GM13977 (cell line): Measurements from ENCODE around the gene TMEM98.

Experiments
- DNase-seq: peaks from one replicate; pipeline ENCODE4 v3.0.0; 2012; ENCODE audit warnings: low spot score
- in situ Hi-C: fragments of 300-500 bp; cut with MboI; formaldehyde crosslinking; loops from one replicate; pipeline ENCODE4 v1.12.0; 2022; ENCODE audit warnings: low sequenced_read_pairs, low pct_unique_long_range_greater_than_20kb, mixed read lengths, inconsistent platforms; ENCODE audit not compliant: unreplicated experiment
- TF ChIP-seq, protein P1 (sequence below): IDR thresholded peaks from 2 replicates; pipeline ENCODE4 v1.5.1; 2012; ENCODE audit warnings: mild to moderate bottlenecking, control low read depth; ENCODE audit not compliant: insufficient read depth; ENCODE audit errors: extremely low read depth, missing control alignments

TMEM98 gene

DNA sequence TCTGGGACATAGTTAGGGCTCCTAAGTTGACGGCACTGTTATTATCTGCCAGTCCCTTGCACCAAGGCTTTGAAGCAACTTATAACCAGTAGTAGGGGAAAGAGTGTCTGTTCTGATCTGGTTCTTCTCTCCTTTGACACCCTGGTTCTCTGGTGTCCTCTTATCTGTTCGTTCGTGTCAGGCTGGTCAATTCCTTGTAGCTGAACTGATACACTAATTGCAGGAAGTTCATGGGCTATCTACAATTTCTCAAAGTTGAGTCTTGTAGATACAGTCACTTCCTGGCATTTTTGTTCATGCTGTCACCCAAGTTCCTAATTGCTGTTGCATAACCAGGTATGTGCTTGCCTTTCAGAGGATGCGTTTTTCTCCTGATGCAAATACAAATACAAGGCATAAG lies 33.7 kb upstream of the TMEM98 start:
- in situ Hi-C loops: no loop called here
- DNase-seq: no peak
- TF ChIP-seq, protein P1, sequence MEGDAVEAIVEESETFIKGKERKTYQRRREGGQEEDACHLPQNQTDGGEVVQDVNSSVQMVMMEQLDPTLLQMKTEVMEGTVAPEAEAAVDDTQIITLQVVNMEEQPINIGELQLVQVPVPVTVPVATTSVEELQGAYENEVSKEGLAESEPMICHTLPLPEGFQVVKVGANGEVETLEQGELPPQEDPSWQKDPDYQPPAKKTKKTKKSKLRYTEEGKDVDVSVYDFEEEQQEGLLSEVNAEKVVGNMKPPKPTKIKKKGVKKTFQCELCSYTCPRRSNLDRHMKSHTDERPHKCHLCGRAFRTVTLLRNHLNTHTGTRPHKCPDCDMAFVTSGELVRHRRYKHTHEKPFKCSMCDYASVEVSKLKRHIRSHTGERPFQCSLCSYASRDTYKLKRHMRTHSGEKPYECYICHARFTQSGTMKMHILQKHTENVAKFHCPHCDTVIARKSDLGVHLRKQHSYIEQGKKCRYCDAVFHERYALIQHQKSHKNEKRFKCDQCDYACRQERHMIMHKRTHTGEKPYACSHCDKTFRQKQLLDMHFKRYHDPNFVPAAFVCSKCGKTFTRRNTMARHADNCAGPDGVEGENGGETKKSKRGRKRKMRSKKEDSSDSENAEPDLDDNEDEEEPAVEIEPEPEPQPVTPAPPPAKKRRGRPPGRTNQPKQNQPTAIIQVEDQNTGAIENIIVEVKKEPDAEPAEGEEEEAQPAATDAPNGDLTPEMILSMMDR: no peak

DNA sequence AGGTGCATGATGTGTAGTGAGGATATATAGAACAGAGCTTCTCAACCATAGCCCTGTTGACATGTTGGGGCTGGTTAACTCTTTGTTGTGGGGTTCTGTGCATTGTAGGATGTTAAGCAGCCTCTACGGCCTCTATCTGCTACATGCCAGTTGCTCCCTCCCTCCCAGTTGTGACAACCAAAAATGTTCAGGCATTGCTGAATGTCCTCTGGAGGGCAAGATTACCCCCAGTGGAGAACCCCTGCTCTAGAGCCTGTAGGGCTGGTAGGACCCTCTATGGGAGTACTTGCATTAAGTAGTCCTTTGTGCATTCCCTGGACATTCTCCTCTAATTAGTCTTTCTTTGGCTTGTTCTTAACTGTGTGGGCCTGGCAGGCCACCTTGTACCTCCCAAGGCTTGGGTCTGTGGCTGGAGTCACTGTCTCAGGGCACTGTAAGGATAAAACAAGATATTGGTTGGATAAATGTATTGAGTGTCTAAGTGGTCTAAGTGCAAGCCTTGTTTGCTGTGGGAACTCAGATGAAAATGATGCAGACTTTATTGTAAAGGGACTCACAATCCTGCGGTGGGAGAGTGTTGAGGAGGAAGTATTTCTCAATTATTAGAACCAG lies 31.2 kb upstream of the TMEM98 start:
- in situ Hi-C loops: no loop called here
- DNase-seq: no peak

DNA sequence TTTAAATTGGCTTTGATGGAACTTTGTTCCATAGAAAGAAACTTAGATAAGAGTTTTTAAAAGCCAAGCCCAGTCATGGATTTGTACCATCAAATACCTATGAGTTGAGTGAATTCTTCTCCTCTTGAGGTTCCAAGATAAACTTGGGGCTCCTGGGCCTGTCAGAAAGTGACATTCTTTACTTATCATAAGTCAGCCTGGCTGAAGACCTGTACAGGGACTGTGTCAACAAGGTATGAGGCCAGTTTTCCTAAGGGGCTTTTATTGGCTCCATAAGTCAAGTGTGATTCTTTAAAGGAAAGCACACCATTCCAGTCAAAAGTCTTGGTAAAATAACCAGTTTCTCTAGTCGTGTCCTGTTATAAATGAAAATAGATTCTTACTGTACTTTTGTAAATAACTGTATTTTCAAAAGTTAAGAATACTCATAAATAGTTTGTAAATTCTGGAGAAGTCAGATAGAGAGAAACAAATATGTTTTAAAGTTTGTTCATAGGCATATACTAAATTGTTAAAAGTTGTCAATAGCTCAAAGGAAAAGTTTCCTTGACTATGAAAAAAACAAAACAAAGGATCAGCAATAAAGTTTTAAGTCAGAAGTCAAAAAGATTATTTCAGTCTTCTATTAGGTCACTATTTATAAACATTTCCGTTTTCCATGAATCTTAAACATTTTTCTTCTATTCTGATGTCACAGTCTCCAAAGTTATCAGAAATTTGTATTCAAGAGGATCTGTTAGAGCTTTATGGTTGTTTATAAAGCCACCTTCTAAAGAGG lies 28.5 kb upstream of the TMEM98 start:
- DNase-seq: no peak
- in situ Hi-C loops: no loop called here
- TF ChIP-seq, protein P1: no peak

More for the DNA sequence above, 31.2 kb upstream of the TMEM98 start:
- TF ChIP-seq, protein P1: no peak

DNA sequence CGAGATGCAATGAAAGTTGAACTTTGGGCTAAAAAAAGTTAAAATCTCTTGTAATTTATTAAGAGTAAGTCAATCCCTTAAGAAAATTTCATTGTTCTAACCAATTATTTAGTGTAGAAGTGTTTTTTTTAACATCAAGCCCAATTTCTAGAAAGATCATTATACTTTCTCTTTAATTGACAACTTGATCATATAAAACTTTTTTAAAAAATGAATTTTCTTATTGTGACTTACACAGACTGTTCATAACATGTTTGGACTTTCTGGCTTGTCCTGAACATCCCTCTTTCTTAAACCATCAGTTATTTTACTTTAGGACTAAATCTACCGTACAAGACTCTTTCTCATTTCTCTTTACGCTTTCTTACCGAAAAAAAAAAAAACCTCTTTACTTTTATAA lies 26.2 kb upstream of the TMEM98 start:
- TF ChIP-seq, protein P1: no peak
- in situ Hi-C loops: no loop called here
- DNase-seq: no peak

DNA sequence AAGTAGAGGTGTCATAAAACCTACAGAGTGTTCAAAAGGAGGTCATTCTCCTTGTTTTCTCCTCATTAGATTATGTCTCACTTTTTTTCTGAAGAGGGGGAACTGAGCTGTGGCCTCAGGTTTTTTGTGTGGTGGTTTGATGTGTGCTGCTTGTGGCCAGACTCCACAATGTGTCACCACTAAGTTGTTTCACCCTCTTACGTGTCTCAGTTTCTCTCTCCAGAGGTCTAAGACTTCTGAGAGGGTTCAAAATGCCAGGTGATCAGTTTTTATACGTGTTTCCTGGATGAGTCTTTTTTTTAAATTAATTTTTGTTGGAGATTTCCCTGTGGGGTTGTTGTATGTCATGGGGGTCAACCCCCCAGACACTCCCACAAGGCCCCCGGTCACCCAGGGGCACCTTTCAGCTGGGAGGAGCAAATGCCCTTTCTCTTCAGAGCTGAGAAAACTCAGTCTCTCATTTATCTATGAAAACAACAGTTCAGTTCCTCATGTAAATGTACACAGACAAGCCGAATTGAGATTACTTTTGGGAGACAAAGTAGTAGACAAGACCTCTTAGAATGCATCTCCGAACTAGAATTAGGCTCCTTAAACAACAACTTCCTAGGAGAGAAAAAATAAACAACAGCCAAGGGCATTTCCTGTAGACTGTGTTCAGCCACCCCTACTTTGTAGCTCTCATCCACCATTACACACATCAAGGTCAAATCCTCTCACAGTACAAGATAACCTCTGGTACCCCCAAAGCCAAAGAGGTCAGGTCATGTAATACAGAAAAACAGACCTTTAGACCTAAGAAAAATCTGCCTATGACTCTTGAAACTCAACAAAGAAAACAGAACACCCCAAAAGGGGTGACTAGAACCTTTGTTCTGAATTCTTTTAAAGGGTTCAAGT lies 23.9 kb upstream of the TMEM98 start:
- DNase-seq: no peak
- TF ChIP-seq, protein P1: no peak
- in situ Hi-C loops: no loop called here

DNA sequence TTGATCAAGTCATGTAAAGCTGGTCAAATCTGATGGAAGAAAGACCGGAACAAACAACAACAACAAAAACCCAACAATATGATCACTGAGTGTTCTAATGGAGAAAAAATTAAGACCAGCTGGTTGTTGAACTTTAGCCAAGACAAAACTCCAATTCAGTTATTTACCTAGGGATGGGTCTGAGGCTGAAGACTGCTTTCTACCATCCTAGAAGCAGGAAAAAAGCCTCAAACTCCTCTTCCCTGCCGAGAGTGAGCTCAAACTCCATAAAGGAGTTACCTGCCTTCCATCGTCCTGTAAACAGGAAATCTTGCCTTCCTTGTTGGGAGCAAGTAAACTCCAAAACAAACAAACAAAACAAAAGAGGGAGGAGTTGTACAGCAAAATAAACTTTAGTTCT lies 23.1 kb upstream of the TMEM98 start:
- TF ChIP-seq, protein P1: no peak
- no peak for DNase-seq
- in situ Hi-C loops: no loop called here
